SK-N-SH (cell line): ENCODE data around the gene HRH3. TPM values are rescaled to one million over a fixed set of nuclear protein-coding genes. Genes with fewer than 3 reads are reported as not detected.

ENCODE experiments used
- CTCF ChIA-PET: fragments of 300-600, 350-600 bp; formaldehyde crosslinking; extraction: SDS; loops from one replicate; lab custom pipeline; 2021; lab: Yijun Ruan, JAX
- POLR2A ChIA-PET: fragments of 350-600 bp; sonication (Branson Sonifier 250); formaldehyde crosslinking; extraction: SDS; loops from one replicate; lab custom pipeline; 2020; ENCODE audit warnings: antibody characterized with exemption, inconsistent platforms; lab: Yijun Ruan, JAX
- DNase-seq: peaks from one replicate; pipeline ENCODE4 v3.0.0; 2012
- H2AFZ ChIP-seq: fragments of 200-600 bp; sonication (generic); 2 replicates; pipeline ENCODE4 v1.8.1; 2016; ENCODE audit warnings: antibody characterized with exemption, mild to moderate bottlenecking, low read depth
- H3F3A ChIP-seq: fragments of 200-600 bp; sonication (generic); replicated peaks from 2 replicates; pipeline ENCODE3; 2016; ENCODE audit warnings: antibody characterized with exemption, mild to moderate bottlenecking; ENCODE audit not compliant: insufficient read depth
- H3K27ac ChIP-seq, 2 experiments: fragments of 200-500 bp in 1 of 2; fragments of 200-600 bp in 1 of 2; sonication (Bioruptor generic) in 1 of 2; sonication (generic), shearing (Covaris generic) in 1 of 2; 2 replicates each; pipeline versions ENCODE4 v1.5.1 to v1.6.1; 2014 to 2016; ENCODE audit warnings: low read depth in 2 of 2, inconsistent platforms in 1 of 2, low read length in 1 of 2, mild to moderate bottlenecking in 1 of 2, mixed read lengths in 1 of 2
- H3K27me3 ChIP-seq: fragments of 200-600 bp; sonication (generic), shearing (Covaris generic); 2 replicates; pipeline ENCODE4 v1.6.1; 2016; ENCODE audit warnings: mixed run types; ENCODE audit not compliant: insufficient read depth
- H3K36me3 ChIP-seq, 2 experiments: fragments of 200-500 bp in 1 of 2; fragments of 200-600 bp in 1 of 2; sonication (Bioruptor generic) in 1 of 2; sonication (generic) in 1 of 2; replicated peaks in 1 of 2; 2 replicates each; pipeline versions ENCODE3 to v1.5.1; 2014 to 2016; ENCODE audit warnings: low read length in 1 of 2, mild to moderate bottlenecking in 1 of 2; ENCODE audit not compliant: insufficient read depth in 2 of 2, control insufficient read depth in 1 of 2
- H3K4me1 ChIP-seq, 2 experiments: fragments of 200-500 bp in 1 of 2; fragments of 200-600 bp in 1 of 2; sonication (Bioruptor generic) in 1 of 2; sonication (generic), shearing (Covaris generic) in 1 of 2; 2 replicates each; pipeline versions ENCODE4 v1.5.1 to v1.6.1; 2014 to 2016; ENCODE audit warnings: low read depth in 1 of 2, low read length in 1 of 2, mixed run types in 1 of 2; ENCODE audit not compliant: insufficient read depth in 2 of 2, control insufficient read depth in 1 of 2
- H3K4me2 ChIP-seq: fragments of 200-600 bp; sonication (generic), shearing (Covaris generic); 2 replicates; pipeline ENCODE4 v1.6.1; 2017; ENCODE audit warnings: mixed run types
- H3K4me3 ChIP-seq, 2 experiments: fragments of 200-500 bp in 1 of 2; fragments of 200-600 bp in 1 of 2; sonication (Bioruptor generic) in 1 of 2; sonication (generic), shearing (Covaris generic) in 1 of 2; 2 replicates each; pipeline versions ENCODE4 v1.5.1 to v1.8.1; 2014 to 2016; ENCODE audit warnings: low read depth in 2 of 2, inconsistent platforms in 1 of 2, low read length in 1 of 2, mild to moderate bottlenecking in 1 of 2, mixed read lengths in 1 of 2, moderate library complexity in 1 of 2
- H3K79me2 ChIP-seq: fragments of 200-600 bp; sonication (generic); 2 replicates; pipeline ENCODE4 v1.8.1; 2017; ENCODE audit warnings: mild to moderate bottlenecking; ENCODE audit not compliant: insufficient read depth
- H3K9ac ChIP-seq: fragments of 200-600 bp; sonication (generic); 2 replicates; pipeline ENCODE4 v1.6.1; 2017; ENCODE audit warnings: mixed run types
- H3K9me2 ChIP-seq: fragments of 200-600 bp; sonication (generic); 2 replicates; pipeline ENCODE4 v1.6.1; 2017; ENCODE audit warnings: mixed run types
- H3K9me3 ChIP-seq: fragments of 200-600 bp; sonication (generic); 2 replicates; pipeline ENCODE4 v1.6.1; 2017; ENCODE audit warnings: mixed run types, mild to moderate bottlenecking, moderate library complexity
- H4K20me1 ChIP-seq: fragments of 200-600 bp; sonication (generic); 2 replicates; pipeline ENCODE4 v1.6.1; 2017; ENCODE audit warnings: mild to moderate bottlenecking, mixed run types; ENCODE audit not compliant: insufficient read depth
- CHD2 ChIP-seq: fragments of 150-350 bp; IDR thresholded peaks from 2 replicates; pipeline ENCODE4 v1.6.1; 2018; ENCODE audit warnings: low read length; ENCODE audit not compliant: partially characterized antibody
- CTCF ChIP-seq: fragments of 200-600 bp; sonication (generic); IDR thresholded peaks from 2 replicates; pipeline ENCODE4 v1.6.1; 2017; ENCODE audit warnings: antibody characterized with exemption, mild to moderate bottlenecking, moderate library complexity
- JUND ChIP-seq: IDR thresholded peaks from 2 replicates; pipeline ENCODE4 v1.4.0; 2012
- MEF2A ChIP-seq: IDR thresholded peaks from 2 replicates; pipeline ENCODE4 v1.4.0; 2012; ENCODE audit warnings: low read depth, borderline replicate concordance
- MXI1 ChIP-seq: IDR thresholded peaks from 2 replicates; pipeline ENCODE4 v1.6.1; 2012; ENCODE audit warnings: mild to moderate bottlenecking, low read depth, low read length, improper control_type of control experiment
- NFIC ChIP-seq: IDR thresholded peaks from 2 replicates; pipeline ENCODE4 v1.4.0; 2012; ENCODE audit warnings: borderline replicate concordance
- POLR2AphosphoS5 ChIP-seq: IDR thresholded peaks from 2 replicates; pipeline ENCODE4 v1.6.1; 2012; ENCODE audit warnings: low read depth, low read length
- RAD21 ChIP-seq: IDR thresholded peaks from 2 replicates; pipeline ENCODE4 v1.6.1; 2012; ENCODE audit warnings: mild to moderate bottlenecking, low read length
- RFX5 ChIP-seq: IDR thresholded peaks from 2 replicates; pipeline ENCODE4 v1.6.1; 2012; ENCODE audit warnings: mild to moderate bottlenecking, improper control_type of control experiment, low read length
- RXRA ChIP-seq: IDR thresholded peaks from 2 replicates; pipeline ENCODE4 v1.4.0; 2012; ENCODE audit warnings: low read depth, mild to moderate bottlenecking, borderline replicate concordance
- SIN3A ChIP-seq: IDR thresholded peaks from 2 replicates; pipeline ENCODE4 v1.6.1; 2012; ENCODE audit warnings: low read depth, mild to moderate bottlenecking, low read length, moderate library complexity, borderline replicate concordance
- TAF1 ChIP-seq: IDR thresholded peaks from 2 replicates; pipeline ENCODE4 v1.6.1; 2012; ENCODE audit warnings: low read depth, mild to moderate bottlenecking, low read length, moderate library complexity, borderline replicate concordance
- TEAD4 ChIP-seq: IDR thresholded peaks from 2 replicates; pipeline ENCODE4 v1.4.0; 2012; ENCODE audit warnings: mild to moderate bottlenecking, borderline replicate concordance; ENCODE audit not compliant: insufficient read depth
- WGBS: methylation state at CpG from one replicate; pipeline ENCODE4 v1.1.6; 2017; ENCODE audit warnings: low lambda C conversion rate; 5-methylcytosine and 5-hydroxymethylcytosine counted together
- polyA plus RNA-seq, 3 experiments: library from polyadenylated mRNA; depleted of rRNA; stranded (reverse); fragments of >200 nt; gene quantifications; 2 replicates each; pipeline ENCODE4 v1.2.3, GENCODE V29; 2012
- TF ChIP-seq, protein P1 (sequence below): IDR thresholded peaks from 2 replicates; pipeline ENCODE4 v1.4.0; 2012; ENCODE audit warnings: low read depth, borderline replicate concordance

Gene HRH3
- polyA plus RNA-seq, 1 of the 3 experiments (the other 2 are of a cell fraction), result 0.02 TPM

DNA sequence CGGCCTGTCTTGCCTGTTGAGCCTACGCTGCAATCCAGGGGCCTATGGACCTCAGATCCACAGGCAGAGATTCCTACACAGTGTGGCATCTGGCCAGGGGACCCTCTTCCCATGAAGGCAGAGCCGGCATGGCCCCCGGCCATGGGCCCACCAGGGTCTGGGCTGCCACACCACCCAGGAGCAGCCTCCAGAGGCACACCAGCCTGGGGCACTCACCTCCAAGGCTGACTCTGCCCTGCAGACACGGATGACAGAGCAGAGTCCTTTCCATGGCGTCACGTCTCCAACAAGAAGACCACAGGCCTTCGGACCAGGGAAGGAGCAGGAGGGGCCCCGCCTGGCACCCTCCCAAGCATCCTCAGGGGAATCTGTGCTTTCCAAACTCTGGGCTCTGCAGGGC is 3.5 kb upstream of the HRH3 start:
- Histone ChIP-seq H3K4me2 (no peak overlapping the region), H2AFZ (no peak overlapping the region), H3K9me2 (no peaks in the 10 kb centered on the region), H4K20me1 (0 out of 2 replicates have a peak, but pooled peaks cover 8% of the 10 kb centered on the region), H3K9me3 (no peaks in the 10 kb centered on the region), H3K36me3 (no peaks in the 10 kb centered on the region), H3K27ac (no peak overlapping the region), H3K9ac (no peak overlapping the region), H3K27me3 (peaks cover 40% of the 10 kb centered on the region), H3K4me3 (no peak overlapping the region), H3K4me1 (peaks cover 0 to 18% of the 10 kb centered on the region in 2 experiments; a peak in 1 of 4 replicates), H3F3A (no peaks in the 10 kb centered on the region), H3K79me2 (no peaks in the 10 kb centered on the region)
- POLR2A ChIA-PET, result no interaction called here
- CTCF ChIA-PET, result no interaction called here
- no peak for DNase-seq
- TF ChIP-seq, protein P1, sequence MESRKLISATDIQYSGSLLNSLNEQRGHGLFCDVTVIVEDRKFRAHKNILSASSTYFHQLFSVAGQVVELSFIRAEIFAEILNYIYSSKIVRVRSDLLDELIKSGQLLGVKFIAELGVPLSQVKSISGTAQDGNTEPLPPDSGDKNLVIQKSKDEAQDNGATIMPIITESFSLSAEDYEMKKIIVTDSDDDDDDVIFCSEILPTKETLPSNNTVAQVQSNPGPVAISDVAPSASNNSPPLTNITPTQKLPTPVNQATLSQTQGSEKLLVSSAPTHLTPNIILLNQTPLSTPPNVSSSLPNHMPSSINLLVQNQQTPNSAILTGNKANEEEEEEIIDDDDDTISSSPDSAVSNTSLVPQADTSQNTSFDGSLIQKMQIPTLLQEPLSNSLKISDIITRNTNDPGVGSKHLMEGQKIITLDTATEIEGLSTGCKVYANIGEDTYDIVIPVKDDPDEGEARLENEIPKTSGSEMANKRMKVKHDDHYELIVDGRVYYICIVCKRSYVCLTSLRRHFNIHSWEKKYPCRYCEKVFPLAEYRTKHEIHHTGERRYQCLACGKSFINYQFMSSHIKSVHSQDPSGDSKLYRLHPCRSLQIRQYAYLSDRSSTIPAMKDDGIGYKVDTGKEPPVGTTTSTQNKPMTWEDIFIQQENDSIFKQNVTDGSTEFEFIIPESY, result no peak
- TF ChIP-seq RXRA (no peak), MXI1 (no peak)
- WGBS, result 60% methylated on average over 5 of the region's 9 CpGs

GRCh38 chr20:62222972-62223371 is 2.9 kb upstream of the HRH3 start:
- no peak for DNase-seq
- H4K20me1 ChIP-seq, result 0 out of 2 replicates have a peak, but pooled peaks cover 8% of the 10 kb centered on the region
- peaks cover 0 to 21% of the 10 kb centered on the region in 2 experiments; a peak in 1 of 4 replicates for H3K4me1 ChIP-seq
- no peak overlapping the region for H3K9ac ChIP-seq
- no peaks in the 10 kb centered on the region for H3K79me2 ChIP-seq
- no peaks in the 10 kb centered on the region for H3K9me3 ChIP-seq
- H3K4me3 ChIP-seq, result no peak overlapping the region
- no peak overlapping the region for H3K27ac ChIP-seq
- H3K27me3 ChIP-seq, result peaks cover 41% of the 10 kb centered on the region
- H3F3A ChIP-seq, result no peaks in the 10 kb centered on the region
- no peak for TF ChIP-seq NFIC
- TF ChIP-seq JUND, result no peak
- TF ChIP-seq CTCF, result no peak
- TF ChIP-seq RFX5, result no peak
- TF ChIP-seq TAF1, result no peak
- no peak for TF ChIP-seq TEAD4
- no peak for TF ChIP-seq POLR2AphosphoS5
- TF ChIP-seq SIN3A, result no peak
- no peak for TF ChIP-seq RAD21
- no peak for TF ChIP-seq CHD2
- no peak for TF ChIP-seq MEF2A
- ChIA-PET POLR2A (no interaction called here), CTCF (no interaction called here)
- H3K9me2 ChIP-seq, result no peaks in the 10 kb centered on the region
- H2AFZ ChIP-seq, result no peak overlapping the region
- 47% methylated on average over 3 of the region's 13 CpGs for WGBS
- H3K36me3 ChIP-seq, result no peaks in the 10 kb centered on the region
- H3K4me2 ChIP-seq, result no peak overlapping the region
